Hepatic stellate cell (primary cell): ENCODE results near the gene MRPS7.
"Not testable (repeated sequence)": the region's sequence is repeated elsewhere in the genome, so short reads cannot be mapped to it uniquely, and the experiment has no call there.

ENCODE experiments used
- DNase-seq: peaks from one replicate; pipeline ENCODE4 v3.0.0; 2011; ENCODE audit warnings: low spot score

The MRPS7 gene

DNA sequence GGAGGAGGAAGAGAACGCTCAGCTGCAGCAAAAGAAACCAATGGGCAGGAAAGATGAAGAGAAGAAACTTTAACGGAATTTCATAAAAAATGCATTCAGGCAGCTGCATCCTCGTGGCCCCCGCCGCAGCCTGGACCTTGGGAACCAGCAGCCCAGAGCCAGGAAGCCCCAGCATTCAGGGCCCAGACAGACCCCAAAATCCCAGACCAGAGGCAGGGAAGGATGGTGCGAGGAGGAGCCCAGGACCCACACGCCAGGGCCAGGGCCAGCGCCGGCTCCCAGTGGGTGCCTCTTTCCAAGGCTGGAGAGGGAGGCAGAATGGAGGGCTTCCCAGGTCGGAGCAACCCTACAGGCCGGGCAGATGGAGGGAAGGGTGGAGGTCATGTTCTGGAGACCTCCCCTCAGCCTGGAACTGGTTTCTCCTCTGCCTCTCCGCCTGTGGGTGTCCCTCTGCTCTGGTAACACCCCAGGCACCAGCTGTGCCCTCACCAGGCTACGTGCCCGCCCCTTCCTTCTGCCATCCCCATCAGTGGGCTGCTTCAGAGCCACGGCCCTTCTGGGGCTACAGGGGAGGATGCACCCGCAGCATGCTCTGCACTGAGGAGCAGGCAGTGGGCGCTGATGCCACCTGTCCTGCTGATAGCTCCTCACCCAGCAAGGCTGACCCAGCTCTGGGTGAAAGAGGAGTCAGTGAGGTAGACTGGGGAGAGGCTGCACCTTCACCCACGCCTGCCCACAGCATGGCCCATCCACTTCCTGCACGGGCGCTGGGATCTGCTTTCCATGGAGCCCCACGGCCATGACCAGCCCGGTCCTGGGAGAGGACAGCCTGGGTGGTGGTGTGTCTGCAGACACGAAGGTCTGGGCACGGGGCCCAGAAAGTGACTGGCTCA lies 10.5 kb downstream of the MRPS7 start:
- DNase-seq, result no peak

DNA sequence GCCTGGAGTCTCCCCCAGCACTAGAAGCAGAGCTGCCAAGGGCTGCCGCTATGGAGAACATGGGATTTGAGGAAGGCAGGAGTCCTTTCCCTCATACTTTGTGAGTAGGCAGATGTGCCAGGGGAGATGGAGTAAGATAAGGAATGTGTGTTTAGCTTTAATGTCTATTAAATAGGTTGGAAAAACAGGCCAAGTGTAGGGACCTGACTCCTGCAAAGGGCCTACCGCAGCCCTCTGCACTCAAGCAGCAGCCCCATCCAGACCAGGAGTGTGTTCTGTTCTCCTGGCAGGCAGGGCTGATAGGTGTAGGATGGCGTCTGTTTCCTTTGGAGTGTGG lies 11.1 kb downstream of the MRPS7 start:
- no peak for DNase-seq

DNA sequence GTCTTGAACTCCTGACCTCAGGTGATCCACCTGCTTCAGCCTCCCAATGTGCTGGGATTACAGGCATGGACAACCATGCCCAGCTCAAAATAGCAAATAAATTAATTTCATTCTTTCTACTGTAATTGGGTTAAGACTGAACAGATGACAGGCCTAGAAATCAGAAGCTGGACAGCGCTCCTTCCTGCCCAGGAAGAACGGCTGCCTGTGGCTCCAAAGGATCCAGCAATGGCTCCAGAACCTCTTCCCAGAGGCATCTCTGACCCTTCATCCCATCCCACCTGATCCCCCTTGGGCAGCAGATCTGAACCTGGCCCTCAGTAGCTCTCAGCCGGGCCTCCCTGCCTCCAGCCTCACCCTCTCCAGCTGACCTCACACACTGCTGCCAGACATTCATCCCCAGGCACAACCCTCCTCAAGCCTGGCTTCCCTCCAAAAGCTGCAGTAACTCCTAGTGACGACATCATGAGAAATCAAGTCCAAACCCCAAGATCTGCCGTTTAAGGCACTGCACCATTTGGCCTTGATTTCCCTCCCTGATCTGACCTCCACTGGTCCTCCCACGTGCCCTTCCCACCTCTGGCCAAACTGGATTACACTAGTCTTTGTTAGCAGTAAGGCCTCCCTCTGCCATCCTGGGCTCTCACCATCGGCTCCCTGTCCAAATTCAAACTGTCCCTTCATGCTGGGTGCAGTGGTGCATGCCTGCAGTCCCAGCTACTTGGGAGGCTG lies 12.5 kb downstream of the MRPS7 start:
- no peak for DNase-seq

DNA sequence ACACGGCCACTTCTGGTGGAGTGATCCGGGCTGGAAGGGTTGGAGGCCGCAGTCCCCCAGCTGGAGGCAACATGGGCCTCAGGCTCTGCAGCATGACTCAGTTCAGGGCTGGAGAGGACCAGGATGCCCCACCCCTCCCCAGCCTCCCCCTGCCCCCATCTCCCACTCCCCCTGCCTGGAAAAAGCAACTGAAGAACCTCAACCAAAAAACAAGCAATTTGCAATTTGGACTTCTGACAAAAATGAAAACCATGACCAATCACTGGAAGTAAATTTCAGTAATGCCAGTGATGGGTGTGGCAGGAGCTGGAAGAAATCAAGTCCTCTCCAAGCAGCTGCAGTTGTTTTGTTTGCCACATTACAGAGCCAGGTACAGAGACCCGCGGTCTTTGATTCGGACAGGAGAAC lies 16.0 kb downstream of the MRPS7 start:
- DNase-seq, result peak; percentile 50

DNA sequence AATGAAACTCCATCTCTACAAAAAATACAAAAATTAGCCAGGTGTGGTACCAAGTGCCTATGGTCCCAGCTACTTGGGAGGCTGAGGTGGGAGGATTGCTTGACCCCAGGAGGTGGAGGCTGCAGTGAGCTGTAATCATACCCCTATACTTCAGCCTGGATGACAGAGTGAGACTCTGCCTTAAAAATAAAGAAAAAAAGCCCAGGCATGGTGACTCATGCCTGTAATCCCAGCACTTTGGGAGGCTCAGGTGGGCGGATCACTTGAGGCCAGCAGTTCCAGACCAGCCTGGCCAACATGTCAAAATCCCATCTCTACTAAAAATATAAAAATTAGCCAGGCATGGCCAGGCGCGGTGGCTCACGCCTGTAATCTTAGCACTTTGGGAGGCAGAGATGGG lies 18.5 kb downstream of the MRPS7 start:
- not testable (repeated sequence) for DNase-seq

DNA sequence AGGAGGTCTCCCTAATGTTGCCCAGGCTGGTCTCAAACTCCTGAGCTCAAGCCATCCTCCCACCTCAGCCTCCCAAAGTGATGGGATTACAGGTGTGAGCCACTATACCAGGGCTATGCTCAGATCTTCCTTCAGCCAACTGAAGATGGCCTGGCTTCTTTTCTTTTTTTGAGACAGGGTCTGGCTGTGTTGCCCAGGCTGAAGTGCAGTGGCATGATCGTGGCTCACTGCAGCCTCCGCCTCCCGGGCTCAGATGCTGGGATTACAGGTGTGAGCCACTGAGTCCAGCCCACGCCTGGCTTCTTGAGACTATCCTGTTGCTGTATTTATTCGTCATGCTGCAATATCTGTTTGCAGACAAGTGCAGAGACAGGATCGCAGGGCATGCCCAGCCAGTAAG lies 23.4 kb downstream of the MRPS7 start:
- no peak for DNase-seq

DNA sequence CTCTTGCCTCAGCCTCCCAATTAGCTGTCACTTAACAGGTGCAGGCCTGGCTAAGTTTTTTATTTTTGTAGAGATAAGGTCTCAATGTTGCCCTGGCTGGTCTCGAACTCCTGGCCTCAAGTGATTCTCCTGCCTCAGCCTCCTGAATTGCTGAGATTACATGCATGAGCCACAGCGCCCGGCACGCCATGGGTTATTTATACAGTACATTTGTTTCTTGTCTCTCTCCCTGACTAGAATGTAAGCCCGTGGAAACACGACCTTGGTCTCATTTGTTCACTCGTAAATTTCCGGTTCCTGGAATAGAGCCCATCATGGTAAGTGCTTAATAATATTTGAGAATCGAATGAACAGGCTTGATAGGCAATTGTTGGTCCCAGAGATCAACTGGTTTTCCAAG lies 25.5 kb downstream of the MRPS7 start:
- no peak for DNase-seq

DNA sequence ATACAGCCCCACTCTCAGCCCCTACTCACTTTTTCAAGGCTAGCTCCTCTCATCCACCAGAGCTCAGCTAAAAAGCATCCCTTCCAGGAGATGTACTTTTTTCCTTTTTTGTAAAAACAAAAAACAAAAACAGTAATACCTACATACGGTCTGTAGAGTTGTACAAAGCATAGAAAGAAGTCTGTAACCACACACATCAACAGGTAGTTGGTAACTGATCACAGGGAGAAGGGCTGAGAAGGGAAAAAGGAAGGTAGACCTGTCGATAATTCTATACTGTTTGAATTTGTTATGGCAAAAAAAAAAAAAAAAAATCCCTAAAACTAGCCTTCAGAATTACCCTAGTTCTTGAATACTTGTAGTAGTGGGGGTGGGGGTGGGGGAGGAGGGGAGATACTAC lies 26.7 kb downstream of the MRPS7 start:
- no peak for DNase-seq

DNA sequence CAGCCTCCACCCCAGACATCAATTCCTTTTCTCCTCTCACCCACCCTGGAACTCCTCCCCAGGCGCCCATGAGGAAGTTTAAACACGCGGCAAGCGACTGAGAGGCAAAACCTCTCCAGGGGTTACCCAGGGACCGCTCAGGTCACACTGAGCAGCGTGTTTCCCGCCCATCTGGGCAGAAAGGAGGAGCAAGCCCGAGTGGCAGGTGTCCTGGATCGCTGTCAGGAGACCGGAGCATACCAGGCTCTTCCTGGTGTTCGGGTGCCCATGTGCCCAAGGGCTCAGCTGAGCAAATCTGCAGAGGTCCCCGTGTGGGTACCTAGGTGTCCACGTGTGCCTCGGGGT lies 27.1 kb downstream of the MRPS7 start:
- peak; percentile 49 for DNase-seq

DNA sequence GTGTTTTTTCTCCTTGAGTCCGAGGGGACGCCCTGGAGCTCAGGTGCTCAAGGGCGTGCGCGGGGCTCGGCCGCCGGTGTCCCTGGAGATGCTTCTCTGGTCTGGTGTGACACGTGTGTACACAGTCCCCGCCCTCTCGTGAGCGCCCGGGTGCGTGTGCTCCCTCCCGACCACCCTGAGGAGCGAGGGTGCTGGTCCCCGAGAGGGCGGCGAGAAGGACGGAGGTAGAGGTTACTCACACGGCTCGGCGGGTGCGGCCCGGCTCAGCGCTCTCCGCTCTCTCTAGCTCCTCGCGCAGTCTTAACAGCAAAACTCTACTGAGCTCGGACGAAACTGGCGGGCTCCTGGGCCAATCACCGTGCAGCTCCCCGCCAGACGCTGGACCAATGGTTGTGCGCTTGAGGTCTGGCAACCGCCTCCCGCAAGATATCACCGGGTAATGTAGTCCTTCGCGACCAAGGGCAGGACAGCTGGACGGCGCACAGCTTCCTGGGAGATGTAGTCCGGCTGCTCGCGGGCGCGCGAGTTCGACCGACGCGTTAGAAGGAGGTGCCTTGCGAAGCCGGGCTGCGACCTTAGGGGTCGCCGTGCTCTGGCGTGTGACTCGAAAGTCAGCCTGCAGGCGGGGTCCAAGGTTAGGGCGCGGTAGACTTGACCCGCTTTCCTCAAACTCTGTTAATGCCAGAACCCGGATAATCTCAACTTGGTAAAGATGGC lies 27.6 kb downstream of the MRPS7 start, which contains the start of gene SLC25A19:
SLC25A19 (minus strand) TSS at position 319 of the 717 bp plus-strand sequence. CDS start 2,669 bp downstream, outside the sequence.
- DNase-seq, result peak; percentile 100

DNA sequence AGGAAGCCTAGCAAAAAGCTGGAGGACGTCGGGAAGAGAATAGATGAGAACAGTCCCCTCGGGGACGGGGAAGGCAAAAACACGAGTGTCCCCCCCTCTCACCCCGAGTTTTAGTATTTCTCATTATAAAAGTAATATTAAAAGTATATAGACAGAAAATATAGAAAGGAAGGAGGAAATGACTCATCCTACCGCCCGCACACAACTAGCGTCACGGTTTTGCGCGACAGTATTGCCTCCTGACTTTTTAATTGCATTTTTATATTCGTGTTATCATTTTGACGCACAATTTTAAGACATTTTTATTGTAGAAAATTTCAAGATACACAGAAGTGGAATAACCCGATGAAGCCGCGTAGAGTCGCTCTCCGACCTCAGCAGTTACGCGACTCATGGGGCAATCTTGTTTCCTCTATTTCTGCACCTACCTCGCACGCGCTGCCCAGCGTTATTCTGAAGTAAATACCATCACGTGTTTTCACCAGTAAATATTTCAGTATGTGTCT lies 28.2 kb downstream of the MRPS7 start:
- DNase-seq, result peak; percentile 41

DNA sequence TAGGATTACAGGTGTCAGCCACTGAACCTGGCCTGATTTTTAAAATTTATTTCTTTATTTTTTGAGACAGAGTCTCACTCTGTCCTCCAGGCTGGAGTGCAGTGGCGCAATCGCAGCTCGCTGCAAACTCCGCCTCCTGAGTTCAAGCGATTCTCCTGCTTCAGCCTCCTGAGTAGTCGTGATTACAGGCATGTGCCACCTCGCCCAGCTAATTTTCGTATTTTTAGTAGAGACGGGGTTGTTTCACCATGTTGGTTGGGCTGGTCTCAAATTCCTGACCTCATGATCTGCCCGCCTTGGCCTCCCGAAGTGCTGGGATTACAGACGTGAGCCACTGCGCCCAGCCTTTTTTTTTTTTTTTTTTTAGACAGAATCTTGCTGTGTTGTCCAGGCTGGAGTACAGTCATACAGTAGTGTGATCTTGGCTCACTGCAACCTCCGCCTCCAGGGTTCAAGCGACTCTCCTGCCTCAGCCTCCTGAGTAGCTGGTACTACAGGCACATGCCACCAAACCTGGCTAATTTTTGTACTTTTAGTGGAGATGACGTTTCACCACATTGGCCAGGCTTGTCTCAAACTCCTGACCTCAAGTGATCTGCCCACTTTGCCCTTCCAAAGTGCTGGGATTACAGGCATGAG lies 31.2 kb downstream of the MRPS7 start:
- DNase-seq, result not testable (repeated sequence)

DNA sequence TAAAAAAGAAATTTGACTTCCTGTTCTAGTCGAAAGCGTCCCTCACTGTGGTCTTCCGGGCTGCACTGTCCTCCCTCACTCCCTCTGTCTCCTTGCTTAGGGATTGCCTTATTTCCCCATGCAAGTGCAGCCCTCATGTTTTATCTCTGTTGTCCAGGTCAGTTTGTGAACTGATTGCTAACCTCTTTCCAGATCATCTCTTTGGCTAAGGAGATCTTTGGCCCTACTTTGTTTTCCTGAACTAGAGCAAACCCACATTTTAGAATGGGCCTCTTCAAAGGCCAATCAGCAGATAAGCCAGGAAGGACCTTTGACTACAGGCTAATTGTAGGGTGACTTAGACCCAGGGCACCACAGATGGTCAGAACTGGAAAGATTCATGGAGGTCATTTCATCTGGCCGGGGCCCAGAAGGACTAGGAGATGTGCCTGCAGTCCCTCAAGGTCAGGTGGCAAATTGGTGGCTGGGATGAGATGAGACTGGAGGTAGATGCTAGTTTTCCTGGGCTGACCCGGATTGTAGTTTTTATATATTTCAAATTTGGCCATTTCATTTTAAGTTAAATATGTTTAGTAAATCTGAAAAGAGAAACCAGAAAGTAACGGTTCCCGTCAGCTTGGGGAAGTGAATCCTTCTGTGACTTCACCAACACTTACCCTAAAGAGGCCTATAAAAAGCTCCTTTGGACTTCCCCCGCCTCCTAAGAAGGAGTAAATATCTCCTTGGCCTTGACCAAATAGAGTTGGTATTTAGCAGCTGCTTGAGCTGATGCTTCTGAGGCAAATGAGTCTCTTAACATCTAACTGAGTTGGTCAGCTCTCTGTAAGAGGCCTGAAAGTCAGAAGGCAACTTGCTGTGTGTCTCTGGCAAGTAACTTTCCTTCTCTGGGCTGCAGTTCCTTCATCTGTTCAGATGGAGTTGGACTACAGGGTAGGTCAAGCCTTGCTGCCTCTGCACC lies 33.8 kb downstream of the MRPS7 start:
- no peak for DNase-seq

DNA sequence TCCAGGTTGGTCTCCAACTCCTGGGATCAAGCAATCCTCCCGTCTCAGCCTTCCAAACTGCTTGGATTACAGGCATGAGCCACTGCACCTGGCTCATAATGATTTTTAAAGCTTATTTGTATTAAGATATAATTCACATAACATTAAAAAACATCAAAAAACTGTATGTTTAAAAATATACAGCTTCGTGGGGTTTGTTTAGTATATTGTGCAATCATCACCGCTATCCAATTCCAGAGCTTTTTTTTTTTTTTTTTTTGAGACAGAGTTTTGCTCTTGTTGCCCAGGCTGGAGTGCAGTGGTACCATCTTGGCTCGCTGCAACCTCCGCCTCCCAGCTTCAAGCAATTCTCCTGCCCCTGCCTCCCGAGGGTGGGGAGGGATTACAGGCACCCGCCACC lies 38.6 kb downstream of the MRPS7 start:
- DNase-seq, result no peak

DNA sequence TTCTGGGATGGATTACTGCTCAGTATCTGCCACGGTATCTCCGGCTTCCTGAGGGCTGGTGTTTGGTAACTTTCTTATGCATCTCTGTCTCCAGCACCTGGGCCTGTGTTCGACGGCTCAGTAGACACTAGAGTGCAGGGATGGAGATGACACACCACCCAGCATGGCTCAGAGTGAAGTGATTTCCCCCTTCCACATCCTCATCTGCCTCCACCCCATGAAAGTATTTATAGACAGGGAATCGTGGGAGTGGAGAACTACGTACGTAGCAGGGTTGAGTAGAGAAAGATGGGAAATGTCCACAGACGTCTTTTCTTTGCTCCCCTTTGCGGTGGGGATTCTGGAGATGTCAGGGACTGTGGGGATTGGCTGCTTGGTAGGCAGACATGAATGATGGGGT lies 39.4 kb downstream of the MRPS7 start:
- DNase-seq, result no peak

DNA sequence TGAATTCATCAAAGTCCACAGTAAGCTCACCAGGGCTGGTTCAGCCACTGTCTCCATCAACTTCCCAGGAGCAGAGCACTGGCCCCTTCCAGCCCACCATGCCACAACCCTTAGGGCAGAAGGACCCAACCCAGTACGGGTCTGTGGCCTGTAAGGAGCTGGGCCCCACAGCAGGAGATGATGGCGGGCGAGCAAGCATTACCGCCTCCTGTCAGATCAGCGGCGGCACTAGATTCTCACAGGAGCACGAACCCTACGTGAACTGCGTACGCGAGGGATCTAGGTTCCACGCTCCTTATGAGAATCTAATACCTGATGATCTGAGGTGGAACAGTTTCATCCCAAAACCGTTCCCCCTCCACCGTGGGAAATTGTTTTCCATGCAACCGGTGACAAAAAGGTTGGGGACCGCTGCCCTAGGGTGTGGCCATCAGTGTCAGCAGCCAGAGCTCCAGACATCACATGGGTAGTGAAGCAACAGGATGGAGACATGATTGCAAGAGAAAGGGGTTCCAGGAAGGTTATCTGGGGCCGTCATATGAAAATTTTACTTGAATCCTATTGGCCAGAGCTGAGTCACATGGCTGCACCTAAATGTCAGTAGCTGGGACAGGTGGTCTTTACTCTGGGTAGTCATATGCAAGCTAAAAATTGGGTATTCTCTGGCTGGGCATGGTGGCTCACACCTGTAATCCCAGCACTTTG lies 40.0 kb downstream of the MRPS7 start:
- no peak for DNase-seq

DNA sequence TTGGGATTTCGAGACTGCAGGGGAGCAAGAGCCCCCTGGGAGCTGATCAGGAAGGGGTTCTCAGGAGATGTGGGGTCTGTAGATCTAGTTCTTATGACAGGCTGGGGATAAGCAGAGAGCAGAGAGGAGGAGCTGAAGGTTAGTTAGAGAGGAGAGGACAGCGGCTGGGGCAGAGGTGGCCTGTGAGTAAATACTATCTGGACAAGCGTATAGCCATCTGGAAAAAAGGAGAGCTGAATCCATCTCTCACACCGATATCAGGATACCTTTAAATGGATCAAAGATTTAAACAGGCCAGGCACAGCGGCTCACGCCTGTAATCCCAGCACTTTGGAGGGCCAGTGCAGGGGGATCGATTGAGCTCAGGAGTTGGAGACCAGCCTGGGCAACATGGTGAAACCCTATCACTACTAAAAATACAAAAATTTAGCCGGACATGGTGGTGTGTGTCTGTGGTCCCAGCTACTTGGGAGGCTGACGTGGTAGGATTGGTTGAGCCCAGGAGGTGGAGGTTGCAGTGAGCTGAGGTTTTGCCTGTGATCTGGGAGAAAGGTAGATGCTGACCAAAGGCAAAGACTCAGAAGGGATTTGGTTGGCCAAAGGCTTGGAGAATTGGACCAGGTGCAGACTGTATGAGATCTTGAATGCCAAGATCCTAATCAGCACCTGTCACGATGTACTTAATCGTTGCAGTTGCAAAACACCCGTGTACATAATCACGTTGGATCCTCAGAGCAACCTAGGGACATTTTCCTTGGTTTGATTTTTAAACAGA lies 46.5 kb downstream of the MRPS7 start:
- DNase-seq, result no peak

DNA sequence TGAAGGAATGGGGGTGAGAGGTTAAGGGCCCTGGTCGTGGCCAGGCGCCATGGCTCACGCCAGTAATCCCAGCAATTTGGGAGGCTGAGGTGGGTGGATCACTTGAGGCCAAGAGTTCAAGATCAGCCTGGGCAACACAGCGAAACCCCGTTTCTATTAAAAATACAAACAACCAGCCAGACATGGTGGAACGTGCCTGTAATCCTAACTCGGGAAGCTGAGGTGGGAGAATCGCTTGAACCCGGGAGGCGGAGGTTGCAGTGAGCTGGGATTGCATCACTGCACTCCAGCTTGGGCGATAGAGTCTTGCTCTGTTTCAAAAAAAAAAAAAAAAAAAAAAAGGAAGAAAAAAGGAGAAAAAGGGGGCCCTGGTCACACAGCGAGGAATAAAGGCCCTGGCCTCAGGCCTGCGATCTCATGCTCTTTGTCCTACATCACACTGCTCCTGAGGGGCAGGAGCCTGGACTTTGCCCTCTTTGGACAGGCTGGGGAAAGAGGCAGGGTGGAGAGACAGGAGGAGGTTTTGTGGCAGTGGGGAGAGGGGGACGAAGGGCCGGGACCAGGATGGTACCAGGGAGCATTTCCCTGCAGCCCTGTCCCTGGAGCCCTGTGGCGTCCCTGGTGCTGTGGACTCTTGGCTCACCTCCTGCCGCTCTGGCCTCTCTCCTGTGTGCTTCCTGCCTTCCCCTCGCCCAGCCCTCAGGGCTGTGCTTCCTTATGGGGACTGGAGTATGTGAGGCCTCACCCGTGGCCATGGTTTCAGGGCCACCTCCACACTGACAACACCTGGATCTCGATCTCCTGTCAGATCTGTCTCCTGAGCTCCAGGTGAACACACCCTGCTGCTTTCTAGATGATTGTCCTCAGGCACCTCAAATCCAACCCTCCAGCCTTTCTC lies 47.3 kb downstream of the MRPS7 start:
- no peak for DNase-seq
